ENCODE results near the gene ACTG2.
"Not testable (repeated sequence)": the region's sequence is repeated elsewhere in the genome, so short reads cannot be mapped to it uniquely, and the experiment has no call there.

ACTG2 gene

DNA sequence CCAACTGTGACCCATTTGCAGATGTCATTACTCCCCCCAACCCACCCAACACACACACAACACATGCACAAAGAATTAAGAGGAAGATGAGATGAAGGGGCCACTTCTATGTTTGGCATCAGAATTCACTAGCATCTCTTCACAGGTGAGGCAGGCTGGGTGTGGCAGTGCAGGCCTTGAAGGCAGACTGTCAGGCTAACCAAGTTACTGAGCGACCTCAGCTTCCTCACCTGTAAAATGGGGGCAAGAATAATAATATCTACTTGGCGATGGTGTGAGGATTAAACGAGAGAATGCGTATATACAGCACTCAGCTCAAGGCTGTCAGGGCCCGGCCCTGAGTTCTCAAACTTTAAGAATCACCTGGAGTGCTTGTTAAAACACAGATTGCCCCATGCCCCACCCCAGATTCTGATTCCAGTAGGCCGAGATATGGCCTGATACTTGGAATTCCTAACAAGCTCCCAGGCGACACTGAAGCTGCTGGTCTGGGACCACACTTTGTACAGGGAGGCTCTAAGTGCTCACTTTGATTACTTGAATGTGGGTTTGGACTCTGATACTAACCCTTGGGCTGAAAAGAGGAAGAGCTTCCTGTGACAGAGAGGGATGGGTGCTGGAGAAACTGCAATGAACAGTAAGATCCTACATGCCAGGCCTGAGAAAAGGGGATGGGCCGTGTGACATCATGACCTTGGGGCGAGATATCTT is 1.1 kb downstream of the ACTG2 start:
- DNase-seq, result no peak

DNA sequence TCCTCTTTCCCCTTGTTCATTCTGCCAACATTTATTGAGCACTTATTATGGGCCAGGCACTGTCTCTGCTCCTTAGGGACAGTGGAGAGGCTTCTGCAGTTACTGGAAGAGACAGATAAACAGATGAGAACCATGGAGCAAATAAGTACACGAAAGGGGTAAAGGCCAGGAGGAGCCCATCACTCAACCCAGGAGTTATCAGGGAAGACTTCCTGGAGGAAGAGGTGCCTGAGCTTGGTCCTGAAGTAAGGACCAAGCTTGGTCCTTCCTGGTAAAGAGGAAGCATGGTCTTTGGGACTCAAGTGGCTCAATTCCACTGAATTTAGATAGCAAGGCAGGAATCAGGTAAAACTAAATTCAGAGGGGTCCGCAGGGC is 1.7 kb downstream of the ACTG2 start:
- DNase-seq, result no peak

DNA sequence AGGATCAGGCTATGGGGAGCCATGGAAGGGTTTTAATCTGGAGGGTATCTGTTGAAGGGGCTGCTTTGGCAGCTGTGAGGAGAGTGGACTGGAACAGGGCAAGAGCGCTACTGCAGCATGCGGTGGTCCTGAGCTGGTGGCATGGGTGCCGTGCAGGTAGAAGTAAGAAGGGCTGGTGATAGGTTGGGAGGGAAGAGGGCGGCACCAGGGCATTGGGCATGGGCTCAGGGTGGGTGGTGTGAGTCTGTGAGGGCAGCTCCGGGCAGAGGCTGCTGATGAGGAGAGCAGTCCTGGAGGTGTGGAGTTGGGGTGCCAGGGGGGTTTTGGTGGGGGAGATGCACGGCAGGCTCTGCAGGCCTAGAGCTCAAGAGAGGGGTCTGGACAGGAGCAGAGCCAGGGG is 2.1 kb downstream of the ACTG2 start:
- DNase-seq, result no peak

DNA sequence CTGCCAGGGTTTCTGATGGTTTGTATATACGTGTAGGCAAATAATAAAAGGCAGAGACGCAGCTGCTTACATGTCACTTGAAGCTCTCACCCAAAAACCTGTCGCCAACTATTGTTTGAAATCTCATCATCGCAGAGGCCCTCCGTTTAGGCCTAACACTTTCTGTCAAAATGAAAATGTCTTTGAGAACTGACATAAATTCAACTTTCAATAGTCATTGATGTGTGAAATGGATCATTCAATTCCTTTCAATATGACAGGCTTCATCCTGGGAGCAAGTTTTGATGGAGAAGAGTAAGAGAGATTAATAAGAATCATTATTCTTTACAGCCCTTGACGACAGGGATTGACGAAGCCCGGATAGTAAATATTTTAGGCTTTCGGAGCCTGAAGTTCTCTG is 2.7 kb downstream of the ACTG2 start:
- no peak for DNase-seq

DNA sequence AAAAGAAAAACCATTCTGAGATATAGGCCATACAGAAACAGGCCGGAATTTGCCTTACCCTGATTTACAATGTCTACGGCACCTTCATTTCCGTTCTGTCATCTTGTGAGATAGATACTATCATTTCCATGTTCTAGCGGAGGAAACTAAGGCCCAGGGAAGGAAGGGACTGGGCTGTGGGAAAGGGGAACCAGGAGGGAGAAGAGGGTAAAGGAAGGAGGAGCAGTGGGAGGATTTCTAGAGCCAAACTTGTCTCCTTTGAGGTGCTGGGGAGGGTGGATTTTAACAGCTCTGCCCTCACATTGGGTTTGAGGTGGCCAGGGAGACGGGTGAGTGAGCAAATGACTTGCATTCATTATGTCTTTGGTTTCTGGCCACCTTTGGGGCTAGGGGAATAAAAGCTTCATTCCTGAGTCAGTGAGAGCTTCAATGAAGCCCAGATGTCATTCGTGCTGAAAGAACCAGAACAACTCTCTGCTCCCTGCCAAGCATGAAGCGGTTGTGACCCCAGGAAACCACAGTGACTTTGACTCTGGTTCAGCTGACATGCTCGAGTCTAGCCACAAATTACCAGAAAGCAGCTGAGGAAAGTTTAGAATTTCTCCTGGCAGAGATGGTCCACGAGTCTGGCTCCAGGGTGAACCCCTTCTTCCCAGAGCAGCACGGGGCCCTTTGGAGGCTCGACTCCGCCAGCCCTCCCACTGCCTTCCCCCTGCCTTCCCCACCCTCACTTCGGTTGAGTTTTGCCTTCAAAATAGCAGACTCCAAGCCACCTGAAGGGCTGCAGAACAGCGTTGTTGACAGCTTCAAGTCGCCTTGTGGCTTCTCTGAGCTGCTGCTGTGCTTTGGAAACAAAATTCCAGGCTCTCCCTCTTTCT is 3.8 kb downstream of the ACTG2 start:
- no peak for DNase-seq

DNA sequence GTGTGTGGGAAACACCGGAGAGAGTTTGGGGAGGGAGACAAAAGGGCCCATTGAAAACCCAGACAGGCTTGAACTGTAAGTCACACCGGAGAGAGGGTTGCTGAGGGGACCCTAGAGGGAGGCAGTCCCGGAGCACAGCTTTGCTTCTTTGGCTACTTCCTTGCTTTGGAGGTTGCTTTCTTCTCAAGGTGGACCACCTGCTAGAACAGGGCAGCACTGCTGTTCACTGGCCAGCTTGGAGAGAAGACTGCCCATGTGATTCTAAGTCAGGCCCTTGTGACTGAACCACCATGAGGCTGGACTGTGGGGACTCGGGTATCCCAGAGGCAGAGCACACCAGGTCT is 4.4 kb downstream of the ACTG2 start:
- DNase-seq, result no peak

DNA sequence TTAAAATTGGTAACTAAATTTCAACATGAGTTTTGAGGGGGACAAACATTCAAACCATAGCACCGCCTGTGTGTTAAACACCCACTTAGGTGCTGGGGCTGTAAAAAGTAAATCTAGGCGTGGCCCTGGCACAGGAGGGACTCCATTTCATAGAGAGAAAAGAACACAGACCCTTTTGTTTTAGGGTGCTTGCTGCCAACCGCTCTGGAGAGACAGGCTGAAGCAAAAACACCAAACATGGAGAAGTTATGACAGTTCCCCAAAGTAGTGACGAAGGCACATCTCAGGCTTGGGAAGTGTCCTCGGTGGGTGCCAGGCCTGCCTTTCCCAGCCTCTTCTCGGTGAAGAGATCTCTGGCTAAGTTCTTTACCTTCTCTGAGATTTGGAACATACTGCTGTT is 5.1 kb downstream of the ACTG2 start:
- no peak for DNase-seq

DNA sequence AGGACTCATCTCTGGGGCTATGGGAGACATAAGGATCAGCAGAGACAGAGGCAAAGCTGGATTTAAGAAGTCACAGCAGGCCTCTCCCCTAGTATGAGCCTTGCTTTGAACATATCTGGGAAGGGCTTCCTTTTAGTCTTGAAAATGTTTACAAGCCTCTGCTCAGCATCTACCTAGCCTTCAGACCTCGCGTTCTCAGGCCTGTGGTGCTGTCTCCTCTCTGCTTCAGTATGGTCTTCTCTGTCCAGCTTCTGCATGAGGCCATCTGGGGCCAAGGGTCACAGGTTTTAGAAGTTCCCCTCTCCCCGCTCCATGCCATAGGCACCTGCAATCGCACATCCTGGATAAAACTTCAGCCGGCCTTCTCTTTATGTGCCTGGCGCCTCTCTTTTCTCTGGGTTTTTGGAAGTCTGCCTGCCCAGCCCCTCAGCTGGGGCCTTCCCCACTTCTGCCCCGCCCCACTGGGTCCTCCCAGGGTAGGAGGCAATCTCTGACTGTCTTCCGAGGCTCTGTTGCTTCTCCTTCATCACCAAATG is 7.1 kb downstream of the ACTG2 start:
- no peak for DNase-seq

DNA sequence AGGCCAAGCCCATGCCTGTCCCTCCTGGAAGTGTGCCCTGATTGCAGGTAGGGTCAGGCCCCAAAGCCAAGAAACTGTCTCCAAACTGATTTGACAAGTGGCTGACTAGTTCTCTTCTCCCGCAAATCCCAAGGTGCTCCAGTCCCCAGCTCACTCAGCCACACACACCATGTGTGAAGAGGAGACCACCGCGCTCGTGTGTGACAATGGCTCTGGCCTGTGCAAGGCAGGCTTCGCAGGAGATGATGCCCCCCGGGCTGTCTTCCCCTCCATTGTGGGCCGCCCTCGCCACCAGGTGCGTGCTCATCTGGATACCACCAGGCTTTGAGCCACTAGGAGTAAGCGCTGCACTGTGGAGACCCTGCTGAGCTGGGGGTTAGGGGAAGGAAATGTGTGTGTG is 8.3 kb downstream of the ACTG2 start:
- DNase-seq, result no peak

DNA sequence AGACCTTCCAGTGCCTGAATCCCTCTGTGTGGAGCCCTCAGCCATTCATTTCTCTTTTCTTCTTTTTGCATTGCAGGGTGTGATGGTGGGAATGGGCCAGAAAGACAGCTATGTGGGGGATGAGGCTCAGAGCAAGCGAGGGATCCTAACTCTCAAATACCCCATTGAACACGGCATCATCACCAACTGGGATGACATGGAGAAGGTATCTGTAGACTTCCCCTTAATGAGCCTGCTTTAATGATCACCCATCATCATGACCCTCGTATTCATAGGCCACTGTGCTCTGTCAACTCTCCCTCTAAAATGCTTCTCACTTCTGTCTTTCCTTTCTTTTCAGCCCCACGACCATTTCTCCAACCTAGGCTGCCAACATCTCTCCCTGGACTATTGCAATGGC is 9.5 kb downstream of the ACTG2 start:
- DNase-seq, result no peak

DNA sequence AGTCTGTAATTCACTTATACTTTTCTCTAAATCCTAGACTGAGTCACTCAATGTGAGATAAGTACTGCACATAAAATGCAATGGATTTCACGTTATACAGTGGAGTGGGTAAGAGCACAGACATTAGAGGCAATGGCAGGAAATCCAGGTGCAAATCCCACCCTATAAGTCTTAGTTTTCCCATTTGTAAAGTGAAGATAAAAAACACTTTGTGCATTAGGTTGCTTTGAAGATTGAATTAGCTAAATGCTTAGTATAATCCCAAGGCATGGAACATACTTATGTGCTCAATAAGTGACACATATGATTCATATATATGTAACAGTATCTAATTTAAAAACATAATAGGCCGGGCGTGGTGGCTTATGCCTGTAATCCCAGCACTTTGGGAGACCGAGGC is 10.5 kb downstream of the ACTG2 start:
- DNase-seq, result no peak

DNA sequence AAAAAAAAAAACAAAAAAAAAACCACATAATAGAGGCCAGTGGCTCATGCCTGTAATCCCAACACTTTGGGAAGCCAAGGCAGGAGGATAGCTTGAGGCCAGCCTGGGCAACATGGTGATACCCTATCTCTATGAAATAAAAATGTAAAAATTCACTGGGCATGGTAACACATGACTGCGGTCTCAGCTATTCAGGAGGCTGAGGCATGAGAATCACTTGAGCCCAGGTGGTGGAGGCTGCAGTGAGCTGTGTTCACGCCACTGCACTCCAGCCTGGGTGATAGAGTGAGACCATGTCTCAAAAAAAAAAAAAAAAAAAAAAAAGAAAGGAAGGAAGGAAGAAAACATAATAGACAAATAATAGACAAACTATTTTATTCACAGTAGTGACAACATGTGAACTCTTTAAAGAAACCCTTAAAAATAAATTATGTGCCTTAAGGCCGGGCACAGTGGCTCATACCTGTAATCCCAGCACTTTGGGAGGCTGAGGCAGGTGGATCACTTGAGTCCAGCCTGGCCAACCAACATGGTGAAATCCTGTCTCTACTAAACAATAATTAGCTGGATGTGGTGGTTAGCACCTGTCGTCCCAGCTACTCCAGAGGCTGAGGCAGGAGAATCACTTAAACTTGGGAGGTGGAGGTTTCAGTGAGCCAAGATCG is 11.3 kb downstream of the ACTG2 start:
- not testable (repeated sequence) for DNase-seq

DNA sequence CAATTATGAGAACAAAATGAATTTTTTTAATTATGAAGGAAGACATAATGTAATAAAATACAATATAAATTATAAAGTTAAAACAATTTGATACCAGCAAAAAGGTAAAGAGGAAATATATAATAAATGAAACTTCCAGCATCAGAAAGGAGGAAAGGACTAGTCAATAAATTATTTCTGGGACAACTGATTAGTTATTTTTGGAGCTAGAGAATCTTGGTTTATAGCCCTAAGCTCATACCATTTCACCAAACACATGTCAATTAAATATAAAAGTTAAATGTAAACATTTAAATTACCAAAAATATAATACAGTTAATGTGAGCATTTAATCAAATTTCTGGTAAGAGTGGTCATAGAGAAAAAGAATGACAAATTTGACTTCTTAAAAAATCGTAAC is 12.1 kb downstream of the ACTG2 start:
- no peak for DNase-seq

DNA sequence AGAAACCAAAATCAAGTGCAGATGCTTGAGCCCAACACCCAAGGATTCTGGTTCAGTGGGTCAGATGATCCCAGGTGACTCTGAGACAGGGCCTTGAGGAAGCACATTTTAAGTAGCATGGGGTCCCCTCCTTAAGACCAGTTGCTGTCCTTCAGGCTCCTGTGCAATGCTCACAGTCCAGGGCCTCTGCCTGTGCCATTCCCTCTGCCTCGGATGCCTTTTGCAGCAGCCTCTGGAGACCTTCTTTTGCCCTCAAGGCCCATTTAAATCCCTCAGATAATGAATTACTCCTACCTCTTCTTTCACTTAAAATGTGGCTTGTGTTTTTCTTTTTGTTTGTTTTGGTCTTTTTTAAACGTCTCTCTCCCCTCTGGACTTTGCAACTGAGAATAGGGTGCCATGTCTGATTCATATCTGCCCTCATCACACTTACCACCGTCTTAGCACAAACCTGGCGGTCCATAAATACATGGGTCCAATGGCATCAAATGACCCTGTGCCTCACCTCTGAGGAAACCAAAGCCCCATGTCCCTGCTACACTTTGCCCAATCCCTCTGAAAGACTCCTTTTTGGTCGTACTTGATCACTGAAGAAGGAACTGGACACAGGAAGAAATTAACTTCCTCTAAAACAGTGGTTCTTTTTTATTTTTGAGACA is 14.2 kb downstream of the ACTG2 start:
- no peak for DNase-seq

DNA sequence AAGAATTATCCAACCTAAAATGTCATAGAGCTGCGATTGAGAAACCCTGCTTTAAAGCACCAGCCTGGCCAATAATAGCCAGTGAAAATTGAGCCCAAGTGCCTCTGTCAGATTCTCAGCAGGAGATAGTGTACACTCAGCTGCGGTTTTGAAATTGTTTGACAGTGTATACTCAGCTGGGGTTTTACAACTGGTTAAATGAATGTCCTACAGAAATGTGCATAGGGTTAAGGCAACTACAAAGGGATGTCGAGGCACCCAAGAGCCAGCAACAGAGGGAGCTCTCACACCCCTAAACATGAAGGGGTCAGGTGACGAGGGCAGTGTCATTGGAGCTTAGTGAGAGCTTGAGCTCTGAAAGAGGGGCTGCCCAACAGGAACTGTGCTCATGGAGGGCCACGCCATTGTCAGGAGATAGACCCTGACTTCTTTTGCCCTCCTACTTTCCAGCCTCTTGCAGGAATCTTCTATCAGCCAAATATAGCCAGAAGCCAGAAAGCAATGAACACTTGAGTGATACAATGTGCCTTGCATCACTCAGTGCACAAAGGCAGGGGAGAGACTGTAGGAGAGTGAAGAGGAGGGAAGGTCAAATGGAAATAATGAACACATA is 15.1 kb downstream of the ACTG2 start:
- no peak for DNase-seq

DNA sequence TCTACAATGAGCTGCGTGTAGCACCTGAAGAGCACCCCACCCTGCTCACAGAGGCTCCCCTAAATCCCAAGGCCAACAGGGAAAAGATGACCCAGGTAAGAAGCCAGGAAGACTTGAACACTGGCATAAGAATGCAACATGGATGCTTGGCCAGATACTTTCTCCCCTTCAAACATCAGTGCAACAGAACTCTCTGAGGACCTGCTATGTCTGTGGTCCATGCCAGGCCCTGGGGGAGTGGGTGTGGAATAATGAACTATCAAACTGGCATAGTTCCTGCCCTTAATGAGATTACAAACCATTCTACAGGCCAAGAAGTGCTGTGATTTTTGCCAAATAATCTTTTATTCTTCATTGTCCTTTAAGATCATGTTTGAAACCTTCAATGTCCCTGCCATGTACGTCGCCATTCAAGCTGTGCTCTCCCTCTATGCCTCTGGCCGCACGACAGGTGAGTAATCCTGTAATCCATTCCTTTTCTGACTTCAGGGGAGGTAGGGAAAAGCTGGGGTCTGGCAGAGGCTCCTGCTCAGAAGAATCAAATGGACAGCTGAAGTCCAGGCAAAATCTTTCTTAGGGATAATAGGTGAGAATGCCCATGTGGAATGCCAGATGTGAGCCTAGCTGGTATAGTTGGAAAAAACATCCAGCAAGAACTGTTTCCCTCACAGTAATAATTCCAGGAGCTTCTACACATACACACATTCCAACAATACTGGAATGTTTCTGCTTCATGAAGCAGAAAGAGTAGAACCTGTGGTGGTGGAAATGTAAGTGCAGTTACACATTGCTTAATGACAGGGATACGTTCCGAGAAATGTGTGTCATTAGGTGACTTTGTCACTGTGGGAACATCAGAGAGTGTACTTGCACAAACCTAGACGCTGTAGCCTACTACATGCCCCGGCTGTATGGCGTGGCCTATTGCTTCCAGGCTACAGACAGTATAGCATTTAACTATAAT is 16.2 kb downstream of the ACTG2 start:
- DNase-seq, result no peak

DNA sequence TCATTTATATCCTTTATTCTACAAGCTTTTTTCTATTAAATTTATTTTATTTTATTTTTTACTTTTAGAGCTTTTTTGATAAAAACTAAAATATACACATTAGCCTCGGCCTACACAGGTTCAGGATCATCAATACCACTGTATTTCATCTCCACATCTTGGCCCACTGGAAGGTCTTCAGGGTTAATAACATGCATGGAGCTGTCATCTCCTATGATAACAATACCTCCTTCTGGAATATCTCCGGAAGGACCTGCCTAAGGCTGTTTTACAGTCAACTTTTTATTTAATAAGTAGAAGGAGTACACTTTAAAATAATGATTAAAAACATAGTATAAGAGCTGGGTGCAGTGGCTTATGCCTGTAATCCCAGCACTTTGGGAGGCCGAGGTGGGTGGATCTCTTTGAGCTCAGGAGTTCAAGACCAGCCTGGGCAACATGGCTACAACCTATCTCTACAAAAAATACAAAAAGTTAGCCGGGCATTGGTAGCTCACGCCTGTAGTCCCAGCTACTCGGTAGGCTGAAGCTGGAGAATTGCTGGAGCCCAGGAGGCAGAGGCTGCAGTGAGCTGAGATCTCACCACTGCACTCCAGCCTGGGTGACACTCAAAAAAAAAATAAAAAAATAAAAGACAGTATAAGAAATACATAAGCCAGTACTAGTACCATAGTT is 18.2 kb downstream of the ACTG2 start:
- no peak for DNase-seq

DNA sequence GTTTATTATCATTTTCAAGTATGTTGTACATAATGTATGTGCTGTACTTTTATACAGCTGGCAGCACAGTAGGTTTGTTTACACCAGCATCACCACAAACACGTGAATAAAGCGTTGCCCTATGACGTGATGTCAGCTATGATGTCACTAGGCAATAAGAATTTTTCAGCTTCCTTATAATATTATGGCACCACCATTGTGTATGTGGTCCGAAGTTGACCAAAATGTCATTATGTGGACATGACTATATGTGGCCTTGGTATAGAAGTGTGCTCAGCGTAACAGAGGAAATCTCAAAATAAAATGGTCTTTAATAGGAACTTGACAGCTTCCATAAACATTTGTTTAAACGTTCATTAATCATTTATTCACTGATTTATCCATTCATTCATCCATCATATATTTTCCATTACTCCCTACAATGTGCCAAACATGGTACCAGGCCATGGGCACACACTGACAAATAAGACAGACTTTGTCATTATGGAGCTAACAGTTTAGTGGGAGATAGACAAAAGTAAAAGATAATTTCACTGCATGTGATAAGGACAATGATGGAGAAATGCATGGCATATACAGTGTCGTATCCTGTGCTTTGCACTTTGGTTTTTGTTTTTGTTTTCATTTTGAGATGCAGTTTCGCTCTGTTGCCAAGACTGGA is 18.9 kb downstream of the ACTG2 start:
- no peak for DNase-seq

DNA sequence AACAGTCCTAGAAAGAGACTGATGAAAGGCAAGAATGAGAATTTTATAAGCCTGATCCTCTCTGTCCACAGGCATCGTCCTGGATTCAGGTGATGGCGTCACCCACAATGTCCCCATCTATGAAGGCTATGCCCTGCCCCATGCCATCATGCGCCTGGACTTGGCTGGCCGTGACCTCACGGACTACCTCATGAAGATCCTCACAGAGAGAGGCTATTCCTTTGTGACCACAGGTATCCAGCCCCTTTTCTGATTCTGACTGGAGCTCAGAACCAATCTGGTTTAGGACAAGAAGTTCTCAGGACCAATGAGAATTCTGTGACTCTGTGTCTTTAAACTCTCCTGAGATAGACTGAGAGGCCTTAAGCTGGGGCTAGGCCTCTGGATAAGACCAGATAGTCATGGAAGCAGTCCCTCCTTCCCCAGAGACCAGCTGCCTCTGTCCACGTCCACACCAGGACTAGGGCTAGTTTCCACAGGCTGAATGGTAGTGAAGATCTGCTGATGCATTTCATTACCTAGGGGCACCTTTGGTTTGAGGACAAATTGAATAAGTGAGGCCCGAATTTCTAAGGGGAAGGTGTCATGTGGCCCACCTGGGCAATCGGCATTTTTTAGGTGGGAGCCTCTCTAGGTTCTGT is 20.7 kb downstream of the ACTG2 start:
- DNase-seq, result no peak

DNA sequence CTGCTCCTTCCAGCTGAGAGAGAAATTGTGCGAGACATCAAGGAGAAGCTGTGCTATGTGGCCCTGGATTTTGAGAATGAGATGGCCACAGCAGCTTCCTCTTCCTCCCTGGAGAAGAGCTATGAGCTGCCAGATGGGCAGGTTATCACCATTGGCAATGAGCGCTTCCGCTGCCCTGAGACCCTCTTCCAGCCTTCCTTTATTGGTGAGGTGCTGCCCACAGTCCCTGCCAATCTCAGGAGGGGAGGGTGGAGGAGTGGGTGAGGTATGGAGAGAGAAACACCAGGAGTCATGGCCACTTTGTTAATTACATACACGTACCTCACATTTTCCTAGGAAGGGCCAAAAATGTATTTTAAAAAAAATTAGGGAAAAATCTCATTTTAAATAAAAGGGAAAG is 21.9 kb downstream of the ACTG2 start:
- no peak for DNase-seq
